Keratinocyte (primary cell): ENCODE data around the gene VCAM1. TPM values are rescaled to one million over a fixed set of nuclear protein-coding genes. Genes with fewer than 3 reads are reported as not detected.

Experiments used
- DNase-seq: peaks from one replicate; pipeline ENCODE4 v3.0.0-alpha.2; 2011; ENCODE audit warnings: low read depth, missing footprints, low spot score
- FAIRE-seq: peaks from 2 replicates; lab custom pipeline; 2011; peaks lifted over from hg19 to GRCh38; lab: Jason Lieb, UNC
- H2AFZ ChIP-seq: 2 replicates; pipeline ENCODE4 v1.6.0; 2012; ENCODE audit warnings: low read length, control low read depth, inconsistent platforms; ENCODE audit not compliant: control insufficient read depth
- H3K27ac ChIP-seq: 2 replicates; pipeline ENCODE4 v1.5.1; 2011; ENCODE audit warnings: low read length; ENCODE audit not compliant: control insufficient read depth, insufficient read depth
- H3K27me3 ChIP-seq: 3 replicates; pipeline ENCODE4 v1.6.0; 2011; ENCODE audit warnings: low read length; ENCODE audit not compliant: control insufficient read depth, insufficient read depth; ENCODE audit errors: extremely low read depth
- H3K36me3 ChIP-seq, 2 experiments: 2 replicates in 1 of 2; 3 replicates in 1 of 2; pipeline ENCODE4 v1.5.1; 2011; ENCODE audit warnings: low read length in 2 of 2, mild to moderate bottlenecking in 1 of 2; ENCODE audit not compliant: control insufficient read depth in 2 of 2, insufficient read depth in 2 of 2; ENCODE audit errors: extremely low read depth in 1 of 2
- H3K4me1 ChIP-seq: 3 replicates; pipeline ENCODE4 v1.5.1; 2011; ENCODE audit warnings: low read length; ENCODE audit not compliant: control insufficient read depth, insufficient read depth; ENCODE audit errors: extremely low read depth
- H3K4me2 ChIP-seq: 3 replicates; pipeline ENCODE4 v1.6.0; 2011; ENCODE audit warnings: low read depth, low read length; ENCODE audit not compliant: control insufficient read depth, insufficient read depth; ENCODE audit errors: extremely low read depth
- H3K4me3 ChIP-seq, 3 experiments: fragments of 200-600 bp in 1 of 3; sonication (generic) in 1 of 3; 2 replicates in 2 of 3; 3 replicates in 1 of 3; pipeline ENCODE4 v1.5.1; 2011 to 2016; ENCODE audit warnings: low read length in 3 of 3, mild to moderate bottlenecking in 3 of 3, control low read depth in 2 of 3, inconsistent platforms in 1 of 3, low read depth in 1 of 3, mixed read lengths in 1 of 3, mixed run types in 1 of 3, moderate library complexity in 1 of 3; ENCODE audit not compliant: control insufficient read depth in 2 of 3, insufficient read depth in 2 of 3; ENCODE audit errors: extremely low read depth in 1 of 3
- H3K79me2 ChIP-seq: 2 replicates; pipeline ENCODE4 v1.6.0; 2012; ENCODE audit warnings: low read length; ENCODE audit not compliant: control insufficient read depth, insufficient read depth
- H3K9ac ChIP-seq: 3 replicates; pipeline ENCODE4 v1.6.0; 2011; ENCODE audit warnings: low read length; ENCODE audit not compliant: control insufficient read depth, insufficient read depth; ENCODE audit errors: extremely low read depth
- H3K9me1 ChIP-seq: 3 replicates; pipeline ENCODE4 v1.6.0; 2011; ENCODE audit warnings: low read length; ENCODE audit not compliant: control insufficient read depth, insufficient read depth; ENCODE audit errors: extremely low read depth
- H3K9me3 ChIP-seq: 2 replicates; pipeline ENCODE4 v1.5.1; 2012; ENCODE audit warnings: low read depth, low read length; ENCODE audit not compliant: control insufficient read depth
- H4K20me1 ChIP-seq: 3 replicates; pipeline ENCODE4 v1.6.0; 2011; ENCODE audit warnings: low read length; ENCODE audit not compliant: control insufficient read depth, insufficient read depth; ENCODE audit errors: extremely low read depth
- CTCF ChIP-seq, 3 experiments: IDR thresholded peaks in 1 of 3; conservative IDR thresholded peaks in 1 of 3; optimal IDR thresholded peaks in 1 of 3; 2 replicates in 2 of 3; 3 replicates in 1 of 3; pipeline versions ENCODE3 to v1.5.1; 2011; ENCODE audit warnings: low read length in 3 of 3, mild to moderate bottlenecking in 3 of 3, moderate library complexity in 2 of 3, control low read depth in 1 of 3, inconsistent platforms in 1 of 3; ENCODE audit not compliant: insufficient read depth in 2 of 3; ENCODE audit errors: extremely low read depth in 1 of 3
- EZH2 ChIP-seq: IDR thresholded peaks from one replicate; pipeline ENCODE4 v1.6.1; 2012; ENCODE audit warnings: inconsistent platforms, mild to moderate bottlenecking, low read length, moderate library complexity
- dilution Hi-C: fragments of 300-500 bp; cut with MboI; formaldehyde crosslinking; loops from one replicate; pipeline ENCODE4 v1.7.0; 2020; ENCODE audit warnings: low sequenced_read_pairs; ENCODE audit not compliant: extremely low pct_ligation_motif_present
- polyA plus RNA-seq, 5 experiments: library from polyadenylated mRNA; depleted of rRNA in 3 of 5; stranded (reverse) in 3 of 5; stranded (forward) in 1 of 5; unstranded in 1 of 5; fragments of >200 nt; gene quantifications; 1 replicate in 1 of 5; 2 replicates in 3 of 5; 3 replicates in 1 of 5; pipeline versions ENCODE4 v1.2.1 to v1.2.3, GENCODE V29; 2011 to 2012; ENCODE audit warnings: missing spikeins in 2 of 5, low read depth in 1 of 5, low replicate concordance in 1 of 5

Gene VCAM1
- polyA plus RNA-seq, 1 donor (not counting 4 experiments of a cell fraction or from before 2014, with no cell fraction given): not detected

- Histone ChIP-seq H3K9ac (no peak overlapping the region), H3K4me3 (no peak overlapping the region), H3K4me2 (no peak overlapping the region), H3K36me3 (no peaks in the 10 kb centered on the region), H3K9me1 (no peaks in the 10 kb centered on the region), H4K20me1 (no peaks in the 10 kb centered on the region), H3K4me1 (no peaks in the 10 kb centered on the region), H3K27me3 (no peaks in the 10 kb centered on the region), H3K79me2 (no peaks in the 10 kb centered on the region), H3K27ac (no peak overlapping the region), H2AFZ (no peak overlapping the region), H3K9me3 (no peaks in the 10 kb centered on the region)
- no peak for TF ChIP-seq EZH2
- TF ChIP-seq CTCF (optimal IDR thresholded peaks at IDR 0.05 in 1 of 3, IDR thresholded peaks at IDR 0.05 in 1 of 3, conservative IDR thresholded peaks at IDR 0.05 in 1 of 3; ENCODE audit: extremely low read depth in 1 of 3, insufficient read depth in 2 of 3, low read length in 3 of 3): no peak
- FAIRE-seq (no peak), DNase-seq (no peak)
- dilution Hi-C loops: no loop called here
Measured at GRCh38 chr1:100734676-100735075, 15.1 kb downstream of the VCAM1 start.

- Histone ChIP-seq H2AFZ (no peak overlapping the region), H3K9me1 (no peaks in the 10 kb centered on the region), H3K9ac (no peak overlapping the region), H3K79me2 (no peaks in the 10 kb centered on the region), H3K27ac (no peak overlapping the region), H3K9me3 (no peaks in the 10 kb centered on the region), H3K27me3 (no peaks in the 10 kb centered on the region), H3K4me1 (no peaks in the 10 kb centered on the region), H4K20me1 (no peaks in the 10 kb centered on the region), H3K36me3 (no peaks in the 10 kb centered on the region), H3K4me2 (no peak overlapping the region), H3K4me3 (no peak overlapping the region)
- dilution Hi-C loops: no loop called here
- no peak for FAIRE-seq
- DNase-seq: no peak
- no peak for TF ChIP-seq EZH2
- TF ChIP-seq CTCF (optimal IDR thresholded peaks at IDR 0.05 in 1 of 3, IDR thresholded peaks at IDR 0.05 in 1 of 3, conservative IDR thresholded peaks at IDR 0.05 in 1 of 3; ENCODE audit: extremely low read depth in 1 of 3, insufficient read depth in 2 of 3, low read length in 3 of 3): no peak
Measured at GRCh38 chr1:100735244-100735643, 15.7 kb downstream of the VCAM1 start.
